Activated T-cell treated with anti-CD3 and anti-CD28 coated beads, Interleukin-2, amount 50 U/mL, for 24 hours (primary cell): Measurements from ENCODE around the gene SH3BGRL2.
A peak's percentile ranks its signal among the peaks of the same experiment; 100 is the strongest.

Experiments
- DNase-seq: peaks from one replicate; pipeline ENCODE4 v3.0.0-alpha.2; 2020
- H3K27ac Mint-ChIP-seq: 2 replicates; pipeline ENCODE4 v1.8.0; 2020; ENCODE audit warnings: mild to moderate bottlenecking, mixed read lengths
- H3K27me3 Mint-ChIP-seq: 2 replicates; pipeline ENCODE4 v1.8.0; 2020; ENCODE audit warnings: mixed read lengths
- H3K36me3 Mint-ChIP-seq: 2 replicates; pipeline ENCODE4 v1.8.0; 2020; ENCODE audit warnings: low read depth, mixed read lengths
- H3K4me1 Mint-ChIP-seq: 2 replicates; pipeline ENCODE4 v1.8.0; 2020; ENCODE audit warnings: low read depth, mixed read lengths
- H3K4me3 Mint-ChIP-seq: 2 replicates; pipeline ENCODE4 v1.8.0; 2020; ENCODE audit warnings: mild to moderate bottlenecking, moderate library complexity, mixed read lengths
- H3K9me3 Mint-ChIP-seq: 2 replicates; pipeline ENCODE4 v1.8.0; 2020; ENCODE audit warnings: mixed read lengths

SH3BGRL2 gene

DNA sequence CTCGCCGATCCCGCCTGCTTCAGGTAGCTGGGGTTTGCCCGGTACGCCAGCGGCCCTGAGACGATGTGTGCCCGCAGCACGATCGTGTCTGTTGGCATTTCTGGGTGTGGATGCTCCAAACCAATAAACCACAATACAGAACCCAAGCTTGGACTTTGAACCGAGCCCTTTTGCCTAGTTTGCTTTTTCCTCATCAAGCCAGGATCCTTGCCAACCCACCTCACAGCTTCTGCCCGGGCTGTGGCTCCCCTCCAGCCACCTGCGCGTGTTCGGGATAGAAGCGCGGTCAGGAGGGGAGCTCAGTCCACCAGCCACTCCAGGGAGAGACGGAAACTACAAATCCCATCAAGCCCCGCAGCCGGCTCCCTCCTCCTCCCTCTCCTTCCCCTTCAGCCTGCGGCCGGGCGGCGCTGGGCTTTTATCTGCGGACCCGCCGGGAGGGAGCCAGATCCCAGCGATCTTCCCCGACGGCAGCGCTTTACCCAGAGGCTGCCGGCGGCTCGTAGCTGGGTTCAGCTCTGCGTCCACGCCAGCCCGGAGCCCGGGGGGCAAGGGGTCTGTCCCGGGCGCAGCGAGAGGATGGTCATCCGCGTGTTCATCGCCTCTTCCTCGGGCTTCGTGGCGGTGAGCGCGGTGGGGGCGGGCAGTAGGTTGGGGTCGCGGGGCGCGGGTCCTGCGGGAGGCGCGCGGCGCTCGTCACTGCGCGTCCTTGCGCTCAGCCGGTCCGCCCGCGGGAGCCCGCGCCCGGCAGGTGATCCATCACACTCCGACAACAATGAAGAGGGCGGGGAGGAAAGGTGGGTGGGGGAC lies at the start of gene SH3BGRL2:
SH3BGRL2 (plus strand) TSS at position 447 of the 810 bp plus-strand sequence; CDS start at position 580, 133 bp downstream.
- DNase-seq = peak; percentile 55
- no peaks in the 10 kb centered on the region for H3K36me3 Mint-ChIP-seq
- H3K27ac Mint-ChIP-seq = no peak within 1 kb of the TSS
- H3K4me1 Mint-ChIP-seq = peaks cover 10% of the 10 kb centered on the region
- peak within 1 kb of the TSS; percentile 84 for H3K4me3 Mint-ChIP-seq
- H3K9me3 Mint-ChIP-seq = no peaks in the 10 kb centered on the region
- peaks cover 58% of the 10 kb centered on the region for H3K27me3 Mint-ChIP-seq

DNA sequence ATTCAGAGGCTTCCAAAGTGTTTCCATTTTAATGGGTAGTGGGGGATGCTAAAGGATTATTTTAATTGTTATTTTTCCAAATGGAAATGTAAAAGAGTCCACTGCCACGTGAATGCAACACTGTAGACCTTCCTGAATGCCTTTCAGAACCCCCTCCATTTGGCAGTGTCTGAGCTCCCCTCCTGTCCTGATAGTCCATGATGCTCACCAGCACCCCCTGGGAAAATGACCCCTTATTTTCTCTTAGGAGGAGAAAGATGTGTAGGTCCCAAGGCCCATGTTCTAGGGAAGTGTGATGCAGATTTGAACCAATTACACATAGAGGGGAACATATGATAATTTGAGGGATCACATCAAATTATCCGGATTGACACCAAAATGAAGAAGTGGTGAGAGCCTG lies 46.8 kb upstream of the SH3BGRL2 start:
- Mint-ChIP-seq H3K36me3 (no peaks in the 10 kb centered on the region), H3K4me3 (no peak overlapping the region)

DNA sequence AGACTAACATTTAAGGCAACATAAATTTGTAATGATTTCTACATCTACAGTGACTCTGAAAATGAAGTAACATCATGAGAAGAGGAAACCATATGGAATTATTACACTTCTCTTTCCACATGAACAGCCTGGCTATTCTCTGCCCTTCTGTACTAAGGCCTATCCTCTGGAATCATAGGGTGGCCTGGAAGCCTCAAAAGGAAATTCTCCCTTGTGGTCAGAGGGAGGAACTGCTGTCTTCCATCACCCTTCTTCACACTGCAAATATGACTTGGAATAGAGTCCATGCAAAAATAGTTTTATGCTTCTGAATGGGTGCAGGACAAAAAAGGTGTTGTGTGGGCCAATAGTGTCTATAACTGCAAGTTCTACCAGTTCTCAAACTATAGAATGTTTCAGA lies 44.6 kb upstream of the SH3BGRL2 start:
- H3K36me3 Mint-ChIP-seq = no peaks in the 10 kb centered on the region
- DNase-seq = no peak
- H3K27ac Mint-ChIP-seq = no peak overlapping the region
- no peaks in the 10 kb centered on the region for H3K27me3 Mint-ChIP-seq
- no peaks in the 10 kb centered on the region for H3K4me1 Mint-ChIP-seq
- peaks cover 10% of the 10 kb centered on the region for H3K9me3 Mint-ChIP-seq
- no peak overlapping the region for H3K4me3 Mint-ChIP-seq

More for the DNA sequence above, 46.8 kb upstream of the SH3BGRL2 start:
- H3K4me1 Mint-ChIP-seq = no peaks in the 10 kb centered on the region
- no peak for DNase-seq
- peaks cover 4% of the 10 kb centered on the region for H3K27me3 Mint-ChIP-seq
- peaks cover 21% of the 10 kb centered on the region for H3K9me3 Mint-ChIP-seq
- H3K27ac Mint-ChIP-seq = no peak overlapping the region

DNA sequence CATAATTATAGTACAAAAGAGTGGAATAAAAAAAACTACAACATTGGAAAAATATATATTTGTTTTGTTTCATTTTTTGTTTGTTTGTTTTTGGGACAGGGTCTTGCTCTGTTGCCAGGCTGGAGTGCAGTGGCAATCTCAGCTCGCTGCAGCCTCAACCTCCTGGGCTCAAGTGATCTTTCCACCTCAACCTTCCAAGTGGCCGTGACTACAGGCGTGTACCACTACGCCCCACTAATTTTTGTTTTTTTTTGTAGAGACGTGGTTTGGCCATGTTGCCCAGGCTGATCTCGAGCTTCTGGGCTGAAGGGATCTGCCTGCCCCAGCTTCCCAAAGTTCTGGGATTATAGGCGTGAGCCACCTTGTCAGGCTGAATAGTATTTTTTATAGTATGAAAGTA lies 41.4 kb upstream of the SH3BGRL2 start:
- H3K27me3 Mint-ChIP-seq = no peaks in the 10 kb centered on the region
- H3K27ac Mint-ChIP-seq = no peak overlapping the region
- DNase-seq = no peak
- H3K36me3 Mint-ChIP-seq = no peaks in the 10 kb centered on the region
- peaks cover 4% of the 10 kb centered on the region for H3K9me3 Mint-ChIP-seq
- H3K4me1 Mint-ChIP-seq = no peaks in the 10 kb centered on the region
- no peak overlapping the region for H3K4me3 Mint-ChIP-seq

DNA sequence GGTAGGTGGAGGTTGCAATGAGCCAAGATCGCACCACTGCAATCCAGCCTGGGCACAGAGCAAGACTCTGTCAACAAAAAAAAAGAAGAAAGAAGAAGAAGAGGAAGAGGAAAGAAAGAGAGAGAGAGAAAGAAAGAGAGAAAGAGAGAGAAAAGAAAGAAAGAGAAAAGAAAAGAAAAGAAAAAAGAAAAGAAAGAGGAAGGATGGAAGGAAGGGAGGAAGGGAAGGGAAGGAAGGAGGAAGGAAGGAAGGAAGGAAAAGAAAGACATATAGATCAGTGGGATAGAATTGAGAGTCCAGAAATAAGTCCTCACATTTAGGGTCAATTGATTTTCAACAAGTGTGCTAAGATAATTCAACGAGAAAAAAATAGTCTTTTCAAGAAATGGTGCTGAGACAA lies 34.0 kb upstream of the SH3BGRL2 start:
- Mint-ChIP-seq H3K27me3 (peaks cover 3% of the 10 kb centered on the region), H3K27ac (no peak overlapping the region), H3K4me3 (no peak overlapping the region), H3K9me3 (no peaks in the 10 kb centered on the region), H3K4me1 (no peaks in the 10 kb centered on the region), H3K36me3 (no peaks in the 10 kb centered on the region)
- no peak for DNase-seq

DNA sequence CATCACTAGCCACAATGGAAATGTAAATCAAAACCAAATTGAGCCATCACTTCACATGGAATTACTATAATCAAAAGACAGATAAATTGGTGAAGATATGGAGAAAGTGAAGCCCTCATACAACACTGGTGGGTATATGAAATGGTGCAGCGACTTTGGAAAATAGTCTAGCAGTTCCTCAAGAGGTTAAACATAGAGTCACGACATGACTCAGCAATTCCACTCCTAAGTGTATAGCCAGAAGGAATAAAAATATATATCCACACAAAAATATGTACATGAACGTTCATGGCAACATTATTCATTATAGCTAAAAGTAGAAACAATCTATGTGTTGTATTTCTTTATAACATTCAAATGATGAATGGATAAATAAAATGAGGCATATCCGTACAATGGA lies 33.1 kb upstream of the SH3BGRL2 start:
- H3K27me3 Mint-ChIP-seq = peaks cover 3% of the 10 kb centered on the region
- H3K4me1 Mint-ChIP-seq = no peaks in the 10 kb centered on the region
- DNase-seq = no peak
- H3K27ac Mint-ChIP-seq = no peak overlapping the region
- no peak overlapping the region for H3K4me3 Mint-ChIP-seq
- no peaks in the 10 kb centered on the region for H3K9me3 Mint-ChIP-seq
- H3K36me3 Mint-ChIP-seq = no peaks in the 10 kb centered on the region

DNA sequence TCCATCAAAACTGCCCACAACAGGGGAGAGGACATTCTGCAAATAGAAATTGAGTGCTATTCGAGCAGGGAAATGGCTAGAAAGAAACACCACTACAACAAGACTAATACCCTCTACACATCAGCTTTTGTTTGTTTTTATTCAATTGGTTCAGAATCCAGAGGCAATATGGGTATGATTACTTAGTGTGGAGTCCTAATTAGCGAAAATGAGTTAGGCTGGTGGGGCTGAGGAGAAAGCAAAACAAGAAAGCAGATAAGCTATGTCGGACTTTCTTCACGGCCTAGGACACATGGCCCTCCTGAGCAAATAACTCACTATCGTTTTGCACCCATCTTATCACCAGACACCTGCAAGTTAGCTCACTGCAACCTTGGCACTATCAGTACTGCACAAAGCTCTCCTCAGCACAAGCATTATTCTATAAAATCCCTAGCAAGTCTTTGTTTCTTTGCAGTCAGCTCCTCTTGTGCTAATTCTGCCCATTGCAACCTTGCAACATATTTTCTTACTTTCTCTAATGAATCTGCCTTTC lies 31.3 kb upstream of the SH3BGRL2 start:
- Mint-ChIP-seq H3K4me1 (no peaks in the 10 kb centered on the region), H3K36me3 (no peaks in the 10 kb centered on the region), H3K27me3 (peaks cover 3% of the 10 kb centered on the region), H3K27ac (no peak overlapping the region), H3K9me3 (no peaks in the 10 kb centered on the region), H3K4me3 (no peak overlapping the region)
- no peak for DNase-seq

DNA sequence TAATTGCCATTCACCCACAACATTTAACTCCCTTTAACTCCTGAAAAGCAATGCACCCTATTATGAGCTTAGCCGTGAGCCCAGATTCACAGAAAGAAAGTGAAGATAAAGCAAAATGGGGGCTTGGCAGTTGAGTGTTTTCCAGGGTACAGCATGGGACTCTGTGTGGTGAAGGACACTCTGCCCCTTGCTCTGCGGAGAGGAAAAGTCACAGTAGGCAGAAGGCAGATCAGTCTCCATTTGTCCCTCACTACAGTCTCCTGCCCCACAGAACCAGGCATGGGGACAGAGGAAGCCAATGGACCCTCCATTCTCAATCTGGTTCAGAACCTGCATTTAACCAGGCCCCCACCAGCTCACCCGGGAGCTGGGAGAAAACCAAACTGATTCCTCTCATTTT lies 30.8 kb upstream of the SH3BGRL2 start:
- H3K27me3 Mint-ChIP-seq = no peaks in the 10 kb centered on the region
- DNase-seq = no peak
- H3K4me1 Mint-ChIP-seq = no peaks in the 10 kb centered on the region
- no peaks in the 10 kb centered on the region for H3K9me3 Mint-ChIP-seq
- H3K4me3 Mint-ChIP-seq = no peak overlapping the region
- H3K36me3 Mint-ChIP-seq = no peaks in the 10 kb centered on the region
- H3K27ac Mint-ChIP-seq = no peak overlapping the region

DNA sequence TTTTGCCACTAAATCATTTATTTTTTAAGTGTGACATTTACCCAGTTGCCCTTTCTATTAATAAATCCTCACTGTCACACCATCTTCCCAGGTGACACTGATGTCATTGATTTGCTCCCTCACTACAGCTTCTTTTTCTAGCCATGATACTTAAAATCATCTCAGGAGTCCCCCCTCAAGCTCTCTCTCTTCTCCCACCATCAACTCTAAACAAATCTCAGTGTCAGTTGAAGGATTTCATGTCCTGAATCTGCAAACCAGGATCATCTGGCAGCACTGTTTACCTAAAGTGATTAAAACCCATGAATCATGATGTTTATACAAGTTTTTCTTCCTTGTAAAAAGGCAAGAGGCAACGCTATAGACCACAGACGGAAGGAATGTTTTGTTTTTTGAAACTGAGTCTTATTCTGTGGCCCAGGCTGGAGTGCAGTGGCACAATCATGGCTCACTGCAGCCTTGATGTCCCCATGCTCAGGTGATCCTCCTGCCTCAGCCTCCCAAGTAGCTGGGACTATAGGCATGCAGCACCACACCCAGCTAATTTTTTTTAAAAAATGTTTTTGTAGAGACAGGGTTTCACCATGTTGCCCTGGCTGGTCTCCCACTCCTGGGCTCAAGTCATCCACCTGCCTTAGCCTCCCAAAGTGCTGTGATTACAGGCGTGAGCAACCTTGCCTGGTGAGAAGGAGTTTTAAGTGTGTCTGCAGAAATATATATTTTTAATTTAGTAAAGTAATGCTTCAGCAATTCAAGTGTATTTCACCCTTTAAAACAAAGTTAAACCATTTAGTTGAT lies 30.1 kb upstream of the SH3BGRL2 start:
- no peaks in the 10 kb centered on the region for H3K9me3 Mint-ChIP-seq
- DNase-seq = no peak

DNA sequence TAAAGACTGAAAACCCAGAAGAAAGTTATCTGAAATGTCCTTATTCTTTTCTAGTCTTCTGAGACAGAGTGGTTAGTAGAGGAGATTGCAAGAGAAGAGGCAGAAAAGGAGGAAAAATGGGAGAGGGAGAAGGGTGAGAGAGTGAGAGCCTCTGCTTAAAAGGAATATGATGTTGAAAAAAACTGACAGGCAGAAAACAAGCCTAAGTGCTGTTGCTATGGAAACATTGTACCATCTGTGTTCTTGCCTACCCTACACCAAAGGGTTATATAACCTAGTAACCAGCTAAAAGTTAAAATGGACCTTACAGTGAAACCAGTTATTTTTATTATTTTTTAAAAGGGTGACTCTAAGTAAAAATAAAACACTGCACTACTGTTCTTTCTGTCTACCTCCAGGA lies 28.3 kb upstream of the SH3BGRL2 start:
- H3K27me3 Mint-ChIP-seq = peaks cover 3% of the 10 kb centered on the region
- H3K9me3 Mint-ChIP-seq = no peaks in the 10 kb centered on the region
- no peak overlapping the region for H3K4me3 Mint-ChIP-seq
- DNase-seq = no peak
- no peaks in the 10 kb centered on the region for H3K36me3 Mint-ChIP-seq
- H3K4me1 Mint-ChIP-seq = no peaks in the 10 kb centered on the region
- no peak overlapping the region for H3K27ac Mint-ChIP-seq

More for the DNA sequence above, 30.1 kb upstream of the SH3BGRL2 start:
- no peaks in the 10 kb centered on the region for H3K36me3 Mint-ChIP-seq
- no peak overlapping the region for H3K27ac Mint-ChIP-seq
- no peaks in the 10 kb centered on the region for H3K27me3 Mint-ChIP-seq
- H3K4me1 Mint-ChIP-seq = no peaks in the 10 kb centered on the region
- no peak overlapping the region for H3K4me3 Mint-ChIP-seq

DNA sequence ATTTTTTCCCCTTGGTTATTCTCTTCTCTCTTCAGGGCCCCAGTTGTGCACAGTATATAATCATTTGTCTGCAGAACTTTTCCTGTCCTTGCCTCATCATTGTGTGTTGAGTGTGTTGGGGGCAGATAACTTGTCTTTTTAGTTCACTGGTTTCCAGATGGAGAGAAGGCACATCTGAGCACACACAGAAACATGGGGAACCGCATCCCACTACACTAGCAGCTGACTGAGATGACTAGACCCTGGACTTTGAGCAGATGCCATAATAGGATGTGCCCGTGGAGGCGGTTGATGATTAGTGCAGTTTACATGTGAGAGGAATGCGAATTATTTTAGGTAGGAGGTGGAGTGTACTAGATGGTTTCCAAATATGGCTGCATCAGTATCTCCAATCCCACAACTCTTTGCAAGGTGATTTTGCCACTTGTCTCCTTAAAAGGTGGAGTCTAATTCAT lies 26.5 kb upstream of the SH3BGRL2 start:
- no peaks in the 10 kb centered on the region for H3K36me3 Mint-ChIP-seq
- no peak overlapping the region for H3K4me3 Mint-ChIP-seq
- no peak overlapping the region for H3K27ac Mint-ChIP-seq
- DNase-seq = no peak
- H3K27me3 Mint-ChIP-seq = peaks cover 3% of the 10 kb centered on the region
- H3K4me1 Mint-ChIP-seq = no peaks in the 10 kb centered on the region
- H3K9me3 Mint-ChIP-seq = no peaks in the 10 kb centered on the region

DNA sequence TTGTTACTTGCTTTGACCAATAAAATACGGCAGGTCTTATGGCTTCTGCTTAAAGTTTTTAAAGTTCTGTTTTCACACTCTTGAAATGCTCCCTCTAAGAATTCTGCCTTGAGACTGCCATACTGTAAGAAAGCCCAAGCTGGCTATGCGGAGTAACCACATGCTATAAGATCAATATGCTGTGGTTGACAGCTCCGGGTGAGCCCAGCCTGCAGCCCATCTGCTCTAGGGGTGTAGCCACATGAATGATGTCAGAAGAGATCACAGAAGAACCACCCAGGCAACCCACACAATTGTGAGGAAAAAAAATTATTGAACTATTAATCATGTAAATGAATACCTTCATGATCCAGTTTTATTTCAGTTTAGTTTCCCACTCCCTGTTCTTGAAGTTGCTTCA lies 26.1 kb upstream of the SH3BGRL2 start:
- Mint-ChIP-seq H3K4me3 (no peak overlapping the region), H3K36me3 (no peaks in the 10 kb centered on the region), H3K27ac (no peak overlapping the region), H3K9me3 (no peaks in the 10 kb centered on the region), H3K27me3 (peaks cover 3% of the 10 kb centered on the region), H3K4me1 (no peaks in the 10 kb centered on the region)
- no peak for DNase-seq

DNA sequence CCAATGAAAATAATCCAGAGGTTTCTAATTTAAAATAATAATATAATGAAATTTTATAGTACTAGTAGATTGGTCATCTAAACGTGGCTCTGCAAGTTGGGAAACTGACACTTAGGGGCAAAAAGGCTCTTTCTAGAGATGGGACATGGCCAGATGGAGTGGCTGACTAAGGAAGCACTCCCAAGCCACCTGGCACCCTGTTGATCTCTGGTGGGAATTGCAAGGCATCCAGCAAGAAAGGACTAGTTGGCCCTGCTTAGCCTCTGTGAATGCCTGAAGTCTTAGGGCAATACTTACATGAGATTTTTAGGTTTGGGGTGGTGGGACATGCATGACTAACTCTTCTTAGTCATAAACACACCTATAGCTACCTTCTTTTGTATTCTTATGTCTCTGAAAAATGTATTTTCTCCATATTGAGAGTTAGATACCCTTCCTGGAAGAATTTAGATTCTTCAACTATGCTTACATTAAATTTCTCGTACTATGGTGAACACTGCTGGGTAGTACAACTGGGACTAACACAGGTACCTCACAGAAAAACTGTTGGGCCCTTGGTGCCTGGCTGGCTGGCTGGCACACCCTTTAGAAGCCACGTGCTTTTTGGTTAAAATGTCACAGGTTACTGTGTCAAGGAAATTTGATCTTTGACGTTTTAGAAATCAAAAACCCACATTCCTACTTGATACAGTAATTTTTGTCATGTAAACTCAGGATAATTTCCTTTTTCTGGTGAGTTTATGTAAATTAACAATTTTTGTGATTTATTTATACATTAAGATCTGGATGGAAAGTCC lies 25.0 kb upstream of the SH3BGRL2 start:
- Mint-ChIP-seq H3K4me3 (no peak overlapping the region), H3K9me3 (no peaks in the 10 kb centered on the region), H3K27ac (no peak overlapping the region), H3K27me3 (peaks cover 3% of the 10 kb centered on the region), H3K36me3 (no peaks in the 10 kb centered on the region), H3K4me1 (no peaks in the 10 kb centered on the region)
- DNase-seq = no peak

DNA sequence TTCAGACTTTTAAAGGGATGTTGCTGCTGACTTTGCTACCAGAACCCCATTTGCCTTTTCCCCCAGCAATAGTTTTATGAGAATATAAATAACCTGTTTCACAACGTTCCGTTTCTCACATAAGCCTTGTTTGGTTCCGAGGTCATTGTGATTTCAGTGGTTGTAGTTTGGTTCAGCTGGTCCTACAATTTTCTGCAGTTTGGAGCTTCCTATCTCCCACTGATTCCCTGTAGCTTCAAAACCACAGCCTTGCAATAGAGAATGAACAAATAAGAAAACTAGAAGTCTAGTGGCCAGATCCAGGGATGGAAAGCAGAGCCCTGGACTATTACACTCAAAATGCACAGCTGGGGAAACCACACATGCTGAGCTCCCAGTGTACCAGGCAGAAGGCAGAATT lies 24.1 kb upstream of the SH3BGRL2 start:
- Mint-ChIP-seq H3K36me3 (no peaks in the 10 kb centered on the region), H3K9me3 (no peaks in the 10 kb centered on the region), H3K4me3 (no peak overlapping the region), H3K27ac (no peak overlapping the region), H3K27me3 (peaks cover 3% of the 10 kb centered on the region), H3K4me1 (no peaks in the 10 kb centered on the region)
- DNase-seq = no peak
